Hepatocyte (in vitro differentiated cells): ENCODE data around the gene TMIE.

Source experiments
- CTCF ChIP-seq: fragments of 200-600 bp; sonication (generic); IDR thresholded peaks from 2 replicates; pipeline ENCODE4 v1.5.1; 2016; ENCODE audit warnings: antibody characterized with exemption, mild to moderate bottlenecking; ENCODE audit not compliant: poor library complexity
- EZH2phosphoT487 ChIP-seq: fragments of 200-600 bp; sonication (generic); IDR thresholded peaks from one replicate; pipeline ENCODE4 v1.6.1; 2018; ENCODE audit warnings: antibody characterized with exemption, mild to moderate bottlenecking, low read depth, moderate library complexity; ENCODE audit not compliant: unreplicated experiment, severe bottlenecking

GRCh38 chr3:46717447-46718231, 16.4 kb downstream of the TMIE start, which contains the start of gene PRSS50:
- TF ChIP-seq CTCF (no peak), EZH2phosphoT487 (no peak)
